Measurements from ENCODE around the gene FCRL5.
"Not testable (repeated sequence)": the region's sequence is repeated elsewhere in the genome, so short reads cannot be mapped to it uniquely, and the experiment has no call there.

Gene FCRL5

DNA sequence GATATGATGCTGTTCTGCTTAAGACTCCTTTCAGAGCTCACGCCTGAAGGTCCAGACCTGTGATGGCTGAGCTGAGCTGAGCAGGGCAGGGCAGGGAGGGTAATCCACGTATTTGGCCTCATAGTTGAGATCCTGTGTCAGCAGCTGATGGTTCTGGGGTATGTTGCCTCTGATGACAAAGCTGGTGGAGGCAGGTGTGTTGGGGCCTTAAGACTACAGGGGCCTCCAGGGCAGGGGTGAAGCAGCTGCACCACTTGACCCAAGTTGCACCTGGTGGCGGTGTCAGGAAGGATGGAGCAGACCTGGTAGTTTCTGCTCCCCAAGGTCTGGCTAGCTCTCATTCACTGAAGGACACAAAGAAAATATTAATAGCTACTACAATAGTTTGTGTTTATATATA lies 57.0 kb downstream of the FCRL5 start:
- Histone ChIP-seq H3K27me3 (ENCODE audit: insufficient read depth, low read length) (no peaks in the 10 kb centered on the region), H3K4me1 (ENCODE audit: insufficient read depth, low read length) (no peaks in the 10 kb centered on the region), H2AFZ (ENCODE audit: low read depth, low read length) (no peak overlapping the region), H3K4me3 (ENCODE audit: low read length) (no peak overlapping the region), H3K9me3 (ENCODE audit: low read length) (no peaks in the 10 kb centered on the region), H3K36me3 (ENCODE audit: insufficient read depth, low read length) (no peaks in the 10 kb centered on the region)

DNA sequence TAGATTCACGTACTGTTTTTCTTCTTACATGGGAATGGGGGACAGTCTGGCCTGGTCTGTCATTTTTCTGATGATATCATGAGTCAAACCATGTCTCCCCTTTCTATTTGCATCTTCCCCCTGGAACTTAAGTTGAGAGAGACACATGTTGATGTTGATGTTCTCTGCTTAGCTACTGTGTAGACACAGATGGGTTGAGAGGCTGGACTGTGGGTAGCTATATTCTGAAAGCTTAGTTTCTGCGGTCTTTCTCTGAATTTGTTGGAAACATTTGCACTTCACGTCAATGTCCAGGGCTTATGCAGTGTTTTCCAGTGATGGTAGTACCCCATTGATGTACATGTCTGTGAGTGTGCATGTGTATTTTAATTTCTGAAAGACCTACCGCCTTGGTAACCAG lies 58.2 kb downstream of the FCRL5 start:
- Histone ChIP-seq H3K4me3 (ENCODE audit: low read length) (no peak overlapping the region), H2AFZ (ENCODE audit: low read depth, low read length) (no peak overlapping the region), H3K27me3 (ENCODE audit: insufficient read depth, low read length) (no peaks in the 10 kb centered on the region), H3K36me3 (ENCODE audit: insufficient read depth, low read length) (no peaks in the 10 kb centered on the region), H3K9me3 (ENCODE audit: low read length) (no peaks in the 10 kb centered on the region), H3K4me1 (ENCODE audit: insufficient read depth, low read length) (no peaks in the 10 kb centered on the region)

DNA sequence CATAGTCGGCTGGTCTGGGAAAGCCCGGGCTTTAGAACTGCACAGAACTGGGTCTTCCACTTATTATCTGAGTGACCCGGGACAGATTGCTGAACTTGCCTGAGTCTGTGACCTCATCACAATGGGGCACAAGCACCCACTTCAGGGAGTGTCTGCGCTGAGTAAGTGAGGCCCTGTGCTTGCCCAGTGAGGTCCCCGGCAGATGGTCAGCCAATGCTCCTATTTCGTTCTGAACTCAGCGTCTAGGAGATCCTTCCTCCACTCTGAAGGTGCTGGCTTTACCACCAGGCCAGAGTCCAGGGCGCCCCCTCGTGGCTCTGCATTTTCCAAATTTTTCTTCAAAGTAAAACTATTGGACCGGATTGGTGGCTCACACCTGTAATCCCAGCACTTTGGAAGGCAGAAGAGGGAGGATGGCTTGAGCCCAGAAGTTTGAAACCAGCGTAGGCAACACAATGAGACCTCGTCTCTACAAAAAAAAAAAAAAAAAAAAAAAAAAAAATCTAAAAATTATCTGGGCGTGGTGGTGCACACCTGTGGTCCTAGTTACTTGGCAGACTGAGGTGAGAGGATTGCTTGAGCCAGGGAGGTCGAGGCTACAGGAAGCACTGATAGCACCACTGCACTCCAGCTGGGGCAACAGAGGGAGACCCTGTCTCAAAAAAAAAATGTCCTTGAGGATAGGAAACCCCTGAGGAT lies 61.7 kb downstream of the FCRL5 start:
- no peak overlapping the region for H3K4me3 ChIP-seq (ENCODE audit: low read length)
- no peaks in the 10 kb centered on the region for H3K27me3 ChIP-seq (ENCODE audit: insufficient read depth, low read length)
- no peaks in the 10 kb centered on the region for H3K4me1 ChIP-seq (ENCODE audit: insufficient read depth, low read length)
- H3K9me3 ChIP-seq (ENCODE audit: low read length): no peaks in the 10 kb centered on the region
- no peaks in the 10 kb centered on the region for H3K36me3 ChIP-seq (ENCODE audit: insufficient read depth, low read length)
- no peak overlapping the region for H2AFZ ChIP-seq (ENCODE audit: low read depth, low read length)

DNA sequence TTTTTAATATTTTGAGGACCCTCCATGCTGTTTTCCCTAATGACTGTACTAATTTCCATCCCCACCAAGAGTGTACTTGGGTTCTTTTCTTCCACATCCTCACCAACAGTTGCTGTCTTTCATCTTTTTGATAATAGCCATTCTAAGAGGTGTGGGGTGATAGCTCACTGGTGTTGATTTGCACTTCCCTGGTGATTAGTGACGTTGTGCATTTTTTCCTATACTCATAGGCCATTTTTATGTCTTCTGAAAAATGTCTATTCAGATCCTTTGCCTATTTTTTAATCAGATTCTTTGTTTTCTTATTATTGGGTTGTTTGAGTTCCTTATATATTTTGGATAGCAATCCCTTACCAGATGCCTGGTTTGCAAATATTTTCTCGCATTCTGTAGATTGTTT lies 64.2 kb downstream of the FCRL5 start:
- Histone ChIP-seq H3K36me3 (ENCODE audit: insufficient read depth, low read length) (no peaks in the 10 kb centered on the region), H3K4me3 (ENCODE audit: low read length) (no peak overlapping the region), H3K27me3 (ENCODE audit: insufficient read depth, low read length) (no peaks in the 10 kb centered on the region), H3K9me3 (ENCODE audit: low read length) (no peaks in the 10 kb centered on the region), H2AFZ (ENCODE audit: low read depth, low read length) (no peak overlapping the region), H3K4me1 (ENCODE audit: insufficient read depth, low read length) (no peaks in the 10 kb centered on the region)

DNA sequence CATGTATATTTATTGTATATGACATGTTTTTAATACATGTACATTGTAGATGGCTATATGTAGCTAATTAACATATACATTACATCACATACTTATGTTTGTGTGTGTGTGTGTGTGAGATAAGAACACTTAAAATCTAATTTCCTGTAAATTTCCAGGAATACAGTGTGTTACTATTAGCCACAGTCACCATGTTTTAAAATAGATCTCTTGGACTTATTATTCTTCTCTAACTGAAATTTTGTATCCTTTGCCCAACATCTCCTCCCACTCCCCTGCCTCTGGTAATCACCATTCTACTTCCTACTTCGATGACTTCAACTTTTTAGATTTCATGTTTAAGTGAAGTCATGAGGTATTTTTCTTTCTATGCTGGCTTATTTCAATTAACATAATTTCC lies 64.8 kb downstream of the FCRL5 start:
- no peak overlapping the region for H2AFZ ChIP-seq (ENCODE audit: low read depth, low read length)
- H3K4me1 ChIP-seq (ENCODE audit: insufficient read depth, low read length): no peaks in the 10 kb centered on the region
- H3K4me3 ChIP-seq (ENCODE audit: low read length): no peak overlapping the region
- H3K9me3 ChIP-seq (ENCODE audit: low read length): no peaks in the 10 kb centered on the region
- no peaks in the 10 kb centered on the region for H3K36me3 ChIP-seq (ENCODE audit: insufficient read depth, low read length)
- no peaks in the 10 kb centered on the region for H3K27me3 ChIP-seq (ENCODE audit: insufficient read depth, low read length)

DNA sequence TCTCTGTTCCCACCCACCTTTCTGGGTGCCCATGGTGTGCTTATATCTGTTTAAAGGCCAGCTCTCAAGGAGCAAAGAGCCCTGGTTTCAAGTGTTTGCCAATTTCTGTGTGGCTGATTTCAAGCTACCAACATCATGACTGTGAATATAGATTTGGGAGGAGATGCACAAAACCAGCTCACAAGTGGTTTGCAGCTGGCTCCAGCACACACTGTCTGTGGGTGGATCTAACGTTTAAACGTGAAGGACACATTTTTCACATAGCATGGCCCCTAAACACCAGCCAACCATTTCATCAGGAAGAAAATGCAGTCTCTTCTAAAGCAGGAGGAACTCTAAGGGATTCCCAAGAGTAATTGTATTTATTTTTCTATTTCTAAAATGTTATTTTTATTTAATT lies 65.2 kb downstream of the FCRL5 start:
- H3K4me1 ChIP-seq (ENCODE audit: insufficient read depth, low read length): no peaks in the 10 kb centered on the region
- no peak overlapping the region for H2AFZ ChIP-seq (ENCODE audit: low read depth, low read length)
- H3K36me3 ChIP-seq (ENCODE audit: insufficient read depth, low read length): no peaks in the 10 kb centered on the region
- H3K9me3 ChIP-seq (ENCODE audit: low read length): no peaks in the 10 kb centered on the region
- H3K4me3 ChIP-seq (ENCODE audit: low read length): no peak overlapping the region
- no peaks in the 10 kb centered on the region for H3K27me3 ChIP-seq (ENCODE audit: insufficient read depth, low read length)

DNA sequence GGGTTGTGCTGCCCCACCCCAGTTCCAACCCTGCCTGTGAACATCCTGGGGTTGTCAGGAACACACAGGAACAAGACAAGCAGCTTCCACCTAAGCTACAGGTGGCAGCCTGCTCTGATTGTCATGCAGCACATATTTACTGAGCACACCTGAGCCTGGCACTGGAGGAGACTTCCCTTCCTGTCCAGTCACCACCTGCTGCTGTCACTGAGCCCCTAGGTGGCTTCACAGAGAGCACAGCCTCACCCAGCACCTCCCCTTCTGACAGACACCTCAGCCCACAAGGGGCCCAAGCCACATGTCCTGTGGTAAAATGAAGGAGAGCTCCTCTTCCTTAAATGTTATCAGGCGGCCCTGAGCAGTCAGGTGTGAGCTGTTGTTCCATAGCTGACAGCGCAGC lies 65.9 kb downstream of the FCRL5 start:
- not testable (repeated sequence) for H3K4me3 ChIP-seq (ENCODE audit: low read length); H2AFZ ChIP-seq (ENCODE audit: low read depth, low read length); H3K9me3 ChIP-seq (ENCODE audit: low read length); H3K36me3 ChIP-seq (ENCODE audit: insufficient read depth, low read length); H3K4me1 ChIP-seq (ENCODE audit: insufficient read depth, low read length); H3K27me3 ChIP-seq (ENCODE audit: insufficient read depth, low read length)

DNA sequence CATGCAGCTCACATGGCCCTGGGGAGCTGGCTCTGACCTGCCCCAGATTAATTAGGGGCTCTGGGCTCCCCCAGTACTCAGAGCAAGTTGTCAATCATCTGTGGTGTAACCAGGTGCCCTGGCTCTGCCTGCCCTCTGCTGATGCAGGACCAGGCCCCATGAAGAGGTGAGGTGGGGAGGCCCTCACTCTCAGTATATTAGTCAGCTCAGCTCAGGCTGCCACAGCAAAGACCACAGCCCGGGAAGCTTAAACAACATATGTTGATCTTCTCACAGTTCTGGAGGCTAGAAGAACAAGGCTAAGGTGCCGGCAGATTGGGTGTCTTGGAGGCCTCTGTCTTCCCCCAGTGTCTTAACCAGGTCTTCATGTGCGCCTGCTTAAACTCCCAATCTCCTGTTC lies 66.5 kb downstream of the FCRL5 start:
- Histone ChIP-seq H2AFZ (ENCODE audit: low read depth, low read length) (no peak overlapping the region), H3K4me1 (ENCODE audit: insufficient read depth, low read length) (no peaks in the 10 kb centered on the region), H3K27me3 (ENCODE audit: insufficient read depth, low read length) (no peaks in the 10 kb centered on the region), H3K36me3 (ENCODE audit: insufficient read depth, low read length) (no peaks in the 10 kb centered on the region), H3K9me3 (ENCODE audit: low read length) (no peaks in the 10 kb centered on the region), H3K4me3 (ENCODE audit: low read length) (no peak overlapping the region)

DNA sequence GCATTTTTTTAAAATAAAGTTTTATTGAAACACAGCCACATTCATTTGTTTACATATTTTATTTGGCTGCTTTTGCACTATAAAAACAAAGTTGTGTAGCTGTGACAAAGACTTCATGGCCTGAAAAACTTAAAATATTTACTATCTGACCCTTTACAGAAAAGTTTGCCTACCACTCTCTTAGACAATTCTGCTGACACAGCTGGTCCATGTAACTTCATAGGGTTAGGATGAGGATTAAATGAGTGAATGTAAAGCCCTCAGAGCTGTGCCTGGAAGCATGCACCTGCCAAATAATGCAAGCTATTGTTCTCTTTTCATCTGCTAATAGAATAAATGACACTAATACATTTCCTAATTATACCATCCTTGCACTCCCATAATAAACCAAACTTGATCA lies 67.7 kb downstream of the FCRL5 start:
- no peak overlapping the region for H2AFZ ChIP-seq (ENCODE audit: low read depth, low read length)
- H3K4me3 ChIP-seq (ENCODE audit: low read length): no peak overlapping the region
- no peaks in the 10 kb centered on the region for H3K9me3 ChIP-seq (ENCODE audit: low read length)
- no peaks in the 10 kb centered on the region for H3K4me1 ChIP-seq (ENCODE audit: insufficient read depth, low read length)
- no peaks in the 10 kb centered on the region for H3K36me3 ChIP-seq (ENCODE audit: insufficient read depth, low read length)
- no peaks in the 10 kb centered on the region for H3K27me3 ChIP-seq (ENCODE audit: insufficient read depth, low read length)

DNA sequence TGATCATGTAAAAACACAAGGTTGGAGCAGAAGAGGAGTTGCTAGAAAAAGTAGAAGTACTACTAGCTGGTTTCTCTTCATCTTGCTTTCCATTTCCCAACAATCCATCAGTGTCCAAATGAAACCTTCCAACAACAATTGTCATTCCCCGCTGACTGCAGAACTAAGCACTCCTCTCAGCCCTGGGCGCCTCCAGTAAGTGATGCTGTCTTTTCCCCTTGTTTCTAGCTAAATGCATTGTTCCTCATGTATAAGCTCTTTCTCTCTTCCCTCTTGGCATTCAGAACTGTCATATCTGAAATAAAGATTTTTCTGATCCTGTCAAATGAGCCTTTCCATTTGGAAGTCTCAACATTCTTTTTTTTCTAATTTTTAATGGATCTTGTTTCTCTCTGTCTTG lies 68.7 kb downstream of the FCRL5 start:
- H3K4me3 ChIP-seq (ENCODE audit: low read length): no peak overlapping the region
- no peaks in the 10 kb centered on the region for H3K9me3 ChIP-seq (ENCODE audit: low read length)
- no peak overlapping the region for H2AFZ ChIP-seq (ENCODE audit: low read depth, low read length)
- H3K4me1 ChIP-seq (ENCODE audit: insufficient read depth, low read length): no peaks in the 10 kb centered on the region
- H3K27me3 ChIP-seq (ENCODE audit: insufficient read depth, low read length): no peaks in the 10 kb centered on the region
- H3K36me3 ChIP-seq (ENCODE audit: insufficient read depth, low read length): no peaks in the 10 kb centered on the region

DNA sequence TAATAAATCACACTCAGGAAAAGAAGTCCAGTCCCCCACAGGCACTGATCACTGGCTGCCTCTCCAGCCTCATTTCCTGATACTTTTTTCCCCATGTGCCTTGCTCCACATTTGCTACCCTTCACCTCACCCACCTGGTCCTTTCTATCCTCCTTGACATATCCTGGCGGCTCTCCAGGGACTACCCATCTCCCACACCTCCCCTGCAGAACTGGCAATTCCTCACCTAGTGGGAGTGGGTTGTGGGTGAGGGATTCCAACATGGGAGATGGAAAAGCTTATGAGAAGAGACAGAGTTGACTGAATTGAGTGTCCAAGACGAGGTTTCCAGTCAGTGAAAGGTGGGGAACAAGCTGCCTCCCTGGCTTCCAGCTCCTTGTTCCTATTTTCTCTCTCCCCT lies 69.6 kb downstream of the FCRL5 start:
- Histone ChIP-seq H3K9me3 (ENCODE audit: low read length) (no peaks in the 10 kb centered on the region), H3K4me1 (ENCODE audit: insufficient read depth, low read length) (no peaks in the 10 kb centered on the region), H3K4me3 (ENCODE audit: low read length) (no peak overlapping the region), H3K27me3 (ENCODE audit: insufficient read depth, low read length) (no peaks in the 10 kb centered on the region), H2AFZ (ENCODE audit: low read depth, low read length) (no peak overlapping the region), H3K36me3 (ENCODE audit: insufficient read depth, low read length) (no peaks in the 10 kb centered on the region)

DNA sequence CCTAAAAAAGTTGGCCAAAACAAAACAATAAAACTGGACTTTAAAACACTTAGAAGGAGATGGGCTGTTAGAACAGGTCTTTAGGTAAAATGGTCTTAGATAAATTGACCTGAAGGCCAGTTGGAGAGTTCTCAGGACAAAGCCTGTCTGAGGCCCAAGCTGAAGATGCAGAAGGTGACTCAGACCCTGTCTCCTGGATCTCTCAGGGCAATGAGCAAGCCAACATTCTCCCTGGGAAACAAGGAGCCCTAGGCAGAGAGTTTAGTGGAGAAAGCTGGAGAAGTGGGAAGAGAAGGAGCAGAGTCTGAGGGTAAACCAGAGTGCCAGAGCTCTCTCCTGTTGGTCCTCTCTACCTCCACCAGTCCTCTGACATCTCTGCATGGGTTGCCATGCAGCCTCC lies 70.1 kb downstream of the FCRL5 start:
- no peaks in the 10 kb centered on the region for H3K27me3 ChIP-seq (ENCODE audit: insufficient read depth, low read length)
- H3K4me1 ChIP-seq (ENCODE audit: insufficient read depth, low read length): no peaks in the 10 kb centered on the region
- H3K36me3 ChIP-seq (ENCODE audit: insufficient read depth, low read length): no peaks in the 10 kb centered on the region
- H3K4me3 ChIP-seq (ENCODE audit: low read length): no peak overlapping the region
- H3K9me3 ChIP-seq (ENCODE audit: low read length): no peaks in the 10 kb centered on the region
- H2AFZ ChIP-seq (ENCODE audit: low read depth, low read length): no peak overlapping the region

DNA sequence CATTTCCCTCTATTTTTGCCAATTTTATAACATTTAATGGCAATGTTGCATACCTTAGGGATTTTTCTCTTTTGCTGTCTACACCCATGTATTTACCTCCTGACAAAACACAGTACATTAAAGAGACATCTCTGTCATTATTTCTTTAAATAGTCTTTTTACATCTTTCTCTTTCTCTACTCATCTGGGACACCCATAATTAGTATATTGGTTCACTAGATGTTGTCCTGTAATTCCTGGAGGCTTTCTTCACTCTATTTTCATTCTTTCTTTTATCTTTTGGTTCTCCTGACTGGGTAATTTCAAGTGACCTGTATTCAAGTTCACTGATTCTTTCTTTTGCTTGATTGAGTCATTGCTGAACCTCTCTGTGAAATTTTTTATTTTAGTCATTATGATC lies 74.3 kb downstream of the FCRL5 start:
- H3K4me1 ChIP-seq (ENCODE audit: insufficient read depth, low read length): no peaks in the 10 kb centered on the region
- no peaks in the 10 kb centered on the region for H3K27me3 ChIP-seq (ENCODE audit: insufficient read depth, low read length)
- no peaks in the 10 kb centered on the region for H3K36me3 ChIP-seq (ENCODE audit: insufficient read depth, low read length)
- H3K4me3 ChIP-seq (ENCODE audit: low read length): no peak overlapping the region
- H3K9me3 ChIP-seq (ENCODE audit: low read length): no peaks in the 10 kb centered on the region
- H2AFZ ChIP-seq (ENCODE audit: low read depth, low read length): no peak overlapping the region

DNA sequence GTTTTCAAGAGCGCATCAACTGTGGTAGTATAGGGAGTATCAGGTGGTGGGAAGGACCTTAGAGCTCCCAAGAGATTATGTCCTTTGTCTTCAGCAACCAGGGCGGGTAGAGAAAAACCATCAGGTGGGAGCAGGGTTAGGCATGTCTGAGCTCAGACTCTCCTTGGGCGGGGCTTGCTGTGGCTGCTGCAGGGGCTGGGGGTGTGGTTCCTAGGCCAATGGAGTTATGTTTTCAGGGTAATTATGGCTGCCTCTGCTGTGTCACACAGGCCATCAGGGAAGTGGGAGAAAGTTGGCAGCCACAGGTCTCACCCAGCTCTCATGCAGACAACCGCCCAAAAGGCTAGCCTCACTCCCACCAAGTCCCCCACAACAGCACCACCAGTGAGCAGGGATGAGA lies 74.9 kb downstream of the FCRL5 start:
- Histone ChIP-seq H3K9me3 (ENCODE audit: low read length) (no peaks in the 10 kb centered on the region), H3K36me3 (ENCODE audit: insufficient read depth, low read length) (no peaks in the 10 kb centered on the region), H2AFZ (ENCODE audit: low read depth, low read length) (no peak overlapping the region), H3K4me1 (ENCODE audit: insufficient read depth, low read length) (no peaks in the 10 kb centered on the region), H3K4me3 (ENCODE audit: low read length) (no peak overlapping the region), H3K27me3 (ENCODE audit: insufficient read depth, low read length) (no peaks in the 10 kb centered on the region)
